ENCODE results near the gene SHH. TPM values are rescaled to one million over a fixed set of nuclear protein-coding genes. Genes with fewer than 3 reads are reported as not detected.

SHH gene
- polyA plus RNA-seq, 1 donor (not counting 4 experiments of a cell fraction or from before 2014, with no cell fraction given), result not detected

DNA sequence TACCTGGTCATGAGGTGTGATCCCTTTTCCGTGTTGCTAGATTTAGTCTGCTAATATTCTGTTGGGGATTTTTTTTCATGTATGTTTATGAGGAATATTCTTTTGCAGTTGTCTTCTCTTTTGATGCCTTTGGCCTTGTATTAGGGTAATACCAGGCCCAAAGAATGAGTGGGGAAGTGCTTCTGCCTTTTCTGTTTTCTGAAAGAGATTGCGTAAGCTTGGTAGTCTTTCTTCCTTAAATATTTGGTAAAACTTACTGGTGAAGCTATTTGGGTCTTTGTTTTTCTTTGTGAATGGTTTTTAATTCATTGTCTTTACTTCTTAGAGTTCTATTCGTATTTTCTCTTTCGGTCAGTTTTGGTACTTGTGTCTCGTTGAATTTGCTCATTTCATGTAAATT lies 51.1 kb downstream of the SHH start:
- no peak for DNase-seq (ENCODE audit: low read depth, low spot score)
- H4K20me1 ChIP-seq (ENCODE audit: control insufficient read depth, extremely low read depth, insufficient read depth, low read length), result peaks cover 4% of the 10 kb centered on the region

DNA sequence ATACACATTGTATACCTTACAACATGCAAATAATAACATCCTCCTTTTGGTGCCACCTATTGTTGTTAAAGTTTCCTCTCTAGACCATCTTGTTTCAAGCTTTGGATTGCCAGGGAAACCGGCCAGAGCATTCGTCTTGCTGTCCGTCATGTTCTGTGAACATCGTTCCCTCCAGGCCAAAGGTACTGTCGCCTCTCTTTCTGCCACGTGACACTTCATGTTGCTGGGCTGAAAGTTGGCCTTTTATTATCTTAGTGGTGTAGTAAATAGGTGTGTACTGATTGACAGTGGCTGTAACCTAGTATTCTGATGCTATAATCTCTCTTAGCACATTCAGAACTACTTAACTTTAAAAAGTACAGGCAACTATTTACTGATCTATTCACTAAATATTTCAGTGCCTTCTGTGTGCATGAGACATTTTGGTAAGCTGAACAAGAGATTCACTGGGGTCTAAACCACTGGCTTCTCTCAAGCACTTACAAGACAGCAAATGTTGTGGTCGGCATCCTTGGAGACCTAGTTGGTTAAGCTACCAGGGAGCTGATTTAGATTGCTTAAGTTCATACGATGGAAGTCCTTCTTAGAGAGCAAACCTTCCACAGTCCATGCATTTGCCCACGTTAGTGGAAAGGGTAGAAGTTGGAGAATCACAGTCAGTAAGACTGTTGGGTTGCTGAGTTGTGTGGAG lies 52.4 kb downstream of the SHH start:
- TF ChIP-seq, protein P1, sequence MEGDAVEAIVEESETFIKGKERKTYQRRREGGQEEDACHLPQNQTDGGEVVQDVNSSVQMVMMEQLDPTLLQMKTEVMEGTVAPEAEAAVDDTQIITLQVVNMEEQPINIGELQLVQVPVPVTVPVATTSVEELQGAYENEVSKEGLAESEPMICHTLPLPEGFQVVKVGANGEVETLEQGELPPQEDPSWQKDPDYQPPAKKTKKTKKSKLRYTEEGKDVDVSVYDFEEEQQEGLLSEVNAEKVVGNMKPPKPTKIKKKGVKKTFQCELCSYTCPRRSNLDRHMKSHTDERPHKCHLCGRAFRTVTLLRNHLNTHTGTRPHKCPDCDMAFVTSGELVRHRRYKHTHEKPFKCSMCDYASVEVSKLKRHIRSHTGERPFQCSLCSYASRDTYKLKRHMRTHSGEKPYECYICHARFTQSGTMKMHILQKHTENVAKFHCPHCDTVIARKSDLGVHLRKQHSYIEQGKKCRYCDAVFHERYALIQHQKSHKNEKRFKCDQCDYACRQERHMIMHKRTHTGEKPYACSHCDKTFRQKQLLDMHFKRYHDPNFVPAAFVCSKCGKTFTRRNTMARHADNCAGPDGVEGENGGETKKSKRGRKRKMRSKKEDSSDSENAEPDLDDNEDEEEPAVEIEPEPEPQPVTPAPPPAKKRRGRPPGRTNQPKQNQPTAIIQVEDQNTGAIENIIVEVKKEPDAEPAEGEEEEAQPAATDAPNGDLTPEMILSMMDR (optimal IDR thresholded peaks at IDR 0.05 in 1 of 3, IDR thresholded peaks at IDR 0.05 in 1 of 3, conservative IDR thresholded peaks at IDR 0.05 in 1 of 3; ENCODE audit: extremely low read depth in 1 of 3, insufficient read depth in 2 of 3, low read length in 3 of 3), result no peak
- no peak for TF ChIP-seq EZH2 (IDR thresholded peaks at IDR 0.05; ENCODE audit: low read length)
- Histone ChIP-seq H3K36me3 (ENCODE audit: control insufficient read depth in 2 of 2, extremely low read depth in 1 of 2, insufficient read depth in 2 of 2, low read length in 2 of 2) (peaks cover 9 to 19% of the 10 kb centered on the region in 2 experiments), H3K27me3 (ENCODE audit: control insufficient read depth, extremely low read depth, insufficient read depth, low read length) (no peaks in the 10 kb centered on the region), H3K9me1 (ENCODE audit: control insufficient read depth, extremely low read depth, insufficient read depth, low read length) (peaks cover 3% of the 10 kb centered on the region), H3K4me1 (ENCODE audit: control insufficient read depth, extremely low read depth, insufficient read depth, low read length) (no peaks in the 10 kb centered on the region), H3K9me3 (ENCODE audit: control insufficient read depth, low read depth, low read length) (no peaks in the 10 kb centered on the region), H3K27ac (ENCODE audit: control insufficient read depth, insufficient read depth, low read length) (no peak overlapping the region), H4K20me1 (ENCODE audit: control insufficient read depth, extremely low read depth, insufficient read depth, low read length) (peaks cover 4% of the 10 kb centered on the region), H2AFZ (ENCODE audit: control insufficient read depth, low read length) (no peak overlapping the region), H3K4me2 (ENCODE audit: control insufficient read depth, extremely low read depth, insufficient read depth, low read depth, low read length) (no peak overlapping the region), H3K9ac (ENCODE audit: control insufficient read depth, extremely low read depth, insufficient read depth, low read length) (no peak overlapping the region), H3K79me2 (ENCODE audit: control insufficient read depth, insufficient read depth, low read length) (peaks cover 62% of the 10 kb centered on the region), H3K4me3 (ENCODE audit: control insufficient read depth in 2 of 3, extremely low read depth in 1 of 3, insufficient read depth in 2 of 3, low read depth in 1 of 3, low read length in 3 of 3) (no peak overlapping the region)
- DNase-seq (ENCODE audit: low read depth, low spot score) (no peak), FAIRE-seq (no peak)
- dilution Hi-C loops (cut with MboI; ENCODE audit: extremely low pct_ligation_motif_present, low sequenced_read_pairs), result no loop called here

More for the DNA sequence above, 51.1 kb downstream of the SHH start:
- no peak for FAIRE-seq
- no peak for TF ChIP-seq EZH2 (IDR thresholded peaks at IDR 0.05; ENCODE audit: low read length)
- TF ChIP-seq, protein P1 (optimal IDR thresholded peaks at IDR 0.05 in 1 of 3, IDR thresholded peaks at IDR 0.05 in 1 of 3, conservative IDR thresholded peaks at IDR 0.05 in 1 of 3; ENCODE audit: extremely low read depth in 1 of 3, insufficient read depth in 2 of 3, low read length in 3 of 3), result no peak
- Histone ChIP-seq H3K27ac (ENCODE audit: control insufficient read depth, insufficient read depth, low read length) (no peak overlapping the region), H3K9me1 (ENCODE audit: control insufficient read depth, extremely low read depth, insufficient read depth, low read length) (peaks cover 3% of the 10 kb centered on the region), H3K9me3 (ENCODE audit: control insufficient read depth, low read depth, low read length) (no peaks in the 10 kb centered on the region), H3K27me3 (ENCODE audit: control insufficient read depth, extremely low read depth, insufficient read depth, low read length) (no peaks in the 10 kb centered on the region), H3K4me2 (ENCODE audit: control insufficient read depth, extremely low read depth, insufficient read depth, low read depth, low read length) (no peak overlapping the region), H3K79me2 (ENCODE audit: control insufficient read depth, insufficient read depth, low read length) (peaks cover 51% of the 10 kb centered on the region), H3K4me3 (ENCODE audit: control insufficient read depth in 2 of 3, extremely low read depth in 1 of 3, insufficient read depth in 2 of 3, low read depth in 1 of 3, low read length in 3 of 3) (no peak overlapping the region), H2AFZ (ENCODE audit: control insufficient read depth, low read length) (no peak overlapping the region), H3K9ac (ENCODE audit: control insufficient read depth, extremely low read depth, insufficient read depth, low read length) (no peak overlapping the region), H3K4me1 (ENCODE audit: control insufficient read depth, extremely low read depth, insufficient read depth, low read length) (no peaks in the 10 kb centered on the region), H3K36me3 (ENCODE audit: control insufficient read depth in 2 of 2, extremely low read depth in 1 of 2, insufficient read depth in 2 of 2, low read length in 2 of 2) (peaks cover 13 to 26% of the 10 kb centered on the region in 2 experiments)
- dilution Hi-C loops (cut with MboI; ENCODE audit: extremely low pct_ligation_motif_present, low sequenced_read_pairs), result no loop called here
